H1 (cell line): Measurements from ENCODE around the gene TTC23.

Experiments used
- CTCF ChIP-seq, 3 experiments: IDR thresholded peaks; 1 replicate in 2 of 3; 2 replicates in 1 of 3; pipeline versions ENCODE4 v1.5.1 to v1.6.1; 2011; ENCODE audit warnings: low read length in 3 of 3, mild to moderate bottlenecking in 3 of 3, inconsistent platforms in 2 of 3, low read depth in 1 of 3, moderate library complexity in 1 of 3; ENCODE audit not compliant: insufficient read depth in 1 of 3; ENCODE audit errors: control extremely low read depth in 1 of 3
- EP300 ChIP-seq, 2 experiments: IDR thresholded peaks; 1 replicate in 1 of 2; 2 replicates in 1 of 2; pipeline ENCODE4 v1.6.1; 2011 to 2012; ENCODE audit warnings: low read depth in 2 of 2, low read length in 2 of 2, mild to moderate bottlenecking in 2 of 2, borderline replicate concordance in 1 of 2, inconsistent platforms in 1 of 2, moderate library complexity in 1 of 2
- EZH2 ChIP-seq: fragments of 200-600 bp; sonication (generic); IDR thresholded peaks from 2 replicates; pipeline ENCODE4 v1.7.1; 2012; ENCODE audit warnings: low read depth, mild to moderate bottlenecking, moderate library complexity, low read length, inconsistent platforms; ENCODE audit not compliant: severe bottlenecking
- GABPA ChIP-seq: IDR thresholded peaks from 2 replicates; pipeline ENCODE4 v1.6.1; 2011; ENCODE audit warnings: mild to moderate bottlenecking, low read length, moderate library complexity, borderline replicate concordance; ENCODE audit not compliant: insufficient read depth
- PHF8 ChIP-seq: fragments of 200-600 bp; sonication (generic); conservative IDR thresholded peaks from 2 replicates; pipeline ENCODE4 v1.7.1; 2012; ENCODE audit warnings: low read depth, mild to moderate bottlenecking, inconsistent platforms, low read length, moderate library complexity
- POLR2A ChIP-seq, 2 experiments: IDR thresholded peaks; 1 replicate in 1 of 2; 2 replicates in 1 of 2; pipeline ENCODE4 v1.6.1; 2011; ENCODE audit warnings: low read depth in 2 of 2, low read length in 2 of 2, mild to moderate bottlenecking in 2 of 2; ENCODE audit errors: control extremely low read depth in 1 of 2
- POLR2AphosphoS5 ChIP-seq: IDR thresholded peaks from 2 replicates; pipeline ENCODE4 v1.6.1; 2011; ENCODE audit warnings: low read depth, low read length
- RAD21 ChIP-seq, 2 experiments: IDR thresholded peaks in 1 of 2; conservative IDR thresholded peaks in 1 of 2; 2 replicates each; pipeline ENCODE4 v1.6.1; 2011; ENCODE audit warnings: low read depth in 2 of 2, low read length in 2 of 2, improper control_type of control experiment in 1 of 2, inconsistent platforms in 1 of 2, mild to moderate bottlenecking in 1 of 2, moderate library complexity in 1 of 2
- RFX5 ChIP-seq: IDR thresholded peaks from 2 replicates; pipeline ENCODE4 v1.6.1; 2011; ENCODE audit warnings: low read depth, low read length, improper control_type of control experiment, borderline replicate concordance
- SP2 ChIP-seq: IDR thresholded peaks from 2 replicates; pipeline ENCODE4 v1.6.1; 2012; ENCODE audit warnings: mild to moderate bottlenecking, low read length, inconsistent platforms
- SUZ12 ChIP-seq: fragments of 200-600 bp; sonication (generic); IDR thresholded peaks from 2 replicates; pipeline ENCODE4 v1.6.1; 2012; ENCODE audit warnings: mild to moderate bottlenecking, inconsistent platforms, low read length, moderate library complexity, mixed read lengths
- TAF1 ChIP-seq: IDR thresholded peaks from 2 replicates; pipeline ENCODE4 v1.6.1; 2011; ENCODE audit warnings: mild to moderate bottlenecking, low read depth, low read length
- USF2 ChIP-seq: IDR thresholded peaks from 2 replicates; pipeline ENCODE4 v1.6.1; 2011; ENCODE audit warnings: low read length, improper control_type of control experiment
- ZNF274 ChIP-seq: IDR thresholded peaks from 2 replicates; pipeline ENCODE4 v1.7.0; 2012; ENCODE audit warnings: low read length, borderline replicate concordance; ENCODE audit errors: extremely low read depth

GRCh38 chr15:99185414-99186130 is 63.8 kb downstream of the TTC23 start:
- TF ChIP-seq PHF8: no peak
- no peak for TF ChIP-seq RAD21 (IDR thresholded peaks at IDR 0.05 in 1 of 2, conservative IDR thresholded peaks at IDR 0.05 in 1 of 2; ENCODE audit: low read depth in 2 of 2, low read length in 2 of 2)
- TF ChIP-seq POLR2AphosphoS5: no peak
- no peak for TF ChIP-seq EZH2
- no peak for TF ChIP-seq POLR2A (IDR thresholded peaks at IDR 0.05; ENCODE audit: control extremely low read depth in 1 of 2, low read depth in 2 of 2, low read length in 2 of 2)
- TF ChIP-seq RFX5: no peak
- TF ChIP-seq CTCF (IDR thresholded peaks at IDR 0.05; ENCODE audit: control extremely low read depth in 1 of 3, insufficient read depth in 1 of 3, low read depth in 1 of 3, low read length in 3 of 3): no peak
- TF ChIP-seq GABPA: no peak
- no peak for TF ChIP-seq SUZ12
- no peak for TF ChIP-seq EP300 (IDR thresholded peaks at IDR 0.05; ENCODE audit: borderline replicate concordance in 1 of 2, low read depth in 2 of 2, low read length in 2 of 2)
- TF ChIP-seq USF2: no peak
- TF ChIP-seq SP2: no peak
- no peak for TF ChIP-seq ZNF274
- TF ChIP-seq TAF1: no peak
